Keratinocyte (primary cell): ENCODE measurements around the gene CIP2A. TPM values are rescaled to one million over a fixed set of nuclear protein-coding genes. Genes with fewer than 3 reads are reported as not detected.

Experiments
- DNase-seq: peaks from one replicate; pipeline ENCODE4 v3.0.0-alpha.2; 2011; ENCODE audit warnings: low read depth, missing footprints, low spot score
- FAIRE-seq: peaks from 2 replicates; lab custom pipeline; 2011; peaks lifted over from hg19 to GRCh38; lab: Jason Lieb, UNC
- H2AFZ ChIP-seq: 2 replicates; pipeline ENCODE4 v1.6.0; 2012; ENCODE audit warnings: low read length, control low read depth, inconsistent platforms; ENCODE audit not compliant: control insufficient read depth
- H3K27ac ChIP-seq: 2 replicates; pipeline ENCODE4 v1.5.1; 2011; ENCODE audit warnings: low read length; ENCODE audit not compliant: control insufficient read depth, insufficient read depth
- H3K27me3 ChIP-seq: 3 replicates; pipeline ENCODE4 v1.6.0; 2011; ENCODE audit warnings: low read length; ENCODE audit not compliant: control insufficient read depth, insufficient read depth; ENCODE audit errors: extremely low read depth
- H3K36me3 ChIP-seq, 2 experiments: 2 replicates in 1 of 2; 3 replicates in 1 of 2; pipeline ENCODE4 v1.5.1; 2011; ENCODE audit warnings: low read length in 2 of 2, mild to moderate bottlenecking in 1 of 2; ENCODE audit not compliant: control insufficient read depth in 2 of 2, insufficient read depth in 2 of 2; ENCODE audit errors: extremely low read depth in 1 of 2
- H3K4me1 ChIP-seq: 3 replicates; pipeline ENCODE4 v1.5.1; 2011; ENCODE audit warnings: low read length; ENCODE audit not compliant: control insufficient read depth, insufficient read depth; ENCODE audit errors: extremely low read depth
- H3K4me2 ChIP-seq: 3 replicates; pipeline ENCODE4 v1.6.0; 2011; ENCODE audit warnings: low read depth, low read length; ENCODE audit not compliant: control insufficient read depth, insufficient read depth; ENCODE audit errors: extremely low read depth
- H3K4me3 ChIP-seq, 3 experiments: fragments of 200-600 bp in 1 of 3; sonication (generic) in 1 of 3; 2 replicates in 2 of 3; 3 replicates in 1 of 3; pipeline ENCODE4 v1.5.1; 2011 to 2016; ENCODE audit warnings: low read length in 3 of 3, mild to moderate bottlenecking in 3 of 3, control low read depth in 2 of 3, inconsistent platforms in 1 of 3, low read depth in 1 of 3, mixed read lengths in 1 of 3, mixed run types in 1 of 3, moderate library complexity in 1 of 3; ENCODE audit not compliant: control insufficient read depth in 2 of 3, insufficient read depth in 2 of 3; ENCODE audit errors: extremely low read depth in 1 of 3
- H3K79me2 ChIP-seq: 2 replicates; pipeline ENCODE4 v1.6.0; 2012; ENCODE audit warnings: low read length; ENCODE audit not compliant: control insufficient read depth, insufficient read depth
- H3K9ac ChIP-seq: 3 replicates; pipeline ENCODE4 v1.6.0; 2011; ENCODE audit warnings: low read length; ENCODE audit not compliant: control insufficient read depth, insufficient read depth; ENCODE audit errors: extremely low read depth
- H3K9me1 ChIP-seq: 3 replicates; pipeline ENCODE4 v1.6.0; 2011; ENCODE audit warnings: low read length; ENCODE audit not compliant: control insufficient read depth, insufficient read depth; ENCODE audit errors: extremely low read depth
- H3K9me3 ChIP-seq: 2 replicates; pipeline ENCODE4 v1.5.1; 2012; ENCODE audit warnings: low read depth, low read length; ENCODE audit not compliant: control insufficient read depth
- H4K20me1 ChIP-seq: 3 replicates; pipeline ENCODE4 v1.6.0; 2011; ENCODE audit warnings: low read length; ENCODE audit not compliant: control insufficient read depth, insufficient read depth; ENCODE audit errors: extremely low read depth
- CTCF ChIP-seq, 3 experiments: IDR thresholded peaks in 1 of 3; conservative IDR thresholded peaks in 1 of 3; optimal IDR thresholded peaks in 1 of 3; 2 replicates in 2 of 3; 3 replicates in 1 of 3; pipeline versions ENCODE3 to v1.5.1; 2011; ENCODE audit warnings: low read length in 3 of 3, mild to moderate bottlenecking in 3 of 3, moderate library complexity in 2 of 3, control low read depth in 1 of 3, inconsistent platforms in 1 of 3; ENCODE audit not compliant: insufficient read depth in 2 of 3; ENCODE audit errors: extremely low read depth in 1 of 3
- EZH2 ChIP-seq: IDR thresholded peaks from one replicate; pipeline ENCODE4 v1.6.1; 2012; ENCODE audit warnings: inconsistent platforms, mild to moderate bottlenecking, low read length, moderate library complexity
- dilution Hi-C: fragments of 300-500 bp; cut with MboI; formaldehyde crosslinking; loops from one replicate; pipeline ENCODE4 v1.7.0; 2020; ENCODE audit warnings: low sequenced_read_pairs; ENCODE audit not compliant: extremely low pct_ligation_motif_present
- polyA plus RNA-seq, 5 experiments: library from polyadenylated mRNA; depleted of rRNA in 3 of 5; stranded (reverse) in 3 of 5; stranded (forward) in 1 of 5; unstranded in 1 of 5; fragments of >200 nt; gene quantifications; 1 replicate in 1 of 5; 2 replicates in 3 of 5; 3 replicates in 1 of 5; pipeline versions ENCODE4 v1.2.1 to v1.2.3, GENCODE V29; 2011 to 2012; ENCODE audit warnings: missing spikeins in 2 of 5, low read depth in 1 of 5, low replicate concordance in 1 of 5

CIP2A gene
- polyA plus RNA-seq, 1 donor (not counting 4 experiments of a cell fraction or from before 2014, with no cell fraction given) = 9.9 TPM

DNA sequence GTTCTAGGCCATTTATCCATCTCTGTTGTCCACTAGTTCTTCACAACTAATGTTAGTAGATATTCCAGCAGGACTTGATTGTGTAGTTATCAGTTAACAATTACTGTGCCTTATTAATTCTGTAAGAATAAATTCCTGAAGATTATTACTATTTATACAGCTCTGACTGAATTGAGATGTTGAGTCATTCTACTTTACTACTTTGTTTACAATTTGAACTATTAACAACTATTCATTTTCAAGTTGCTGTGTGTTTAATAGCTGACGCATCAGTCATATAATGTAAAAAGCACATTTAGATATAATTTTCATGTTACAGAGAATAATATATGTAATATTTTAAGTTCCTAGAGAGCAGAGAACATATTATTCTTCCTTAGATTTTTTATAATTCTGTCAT lies 21.4 kb upstream of the CIP2A start:
- Histone ChIP-seq H3K9ac (no peak overlapping the region), H3K9me3 (no peaks in the 10 kb centered on the region), H3K27me3 (no peaks in the 10 kb centered on the region), H3K36me3 (no peaks in the 10 kb centered on the region), H4K20me1 (no peaks in the 10 kb centered on the region), H3K9me1 (no peaks in the 10 kb centered on the region), H2AFZ (no peak overlapping the region), H3K27ac (no peak overlapping the region), H3K4me3 (no peak overlapping the region), H3K4me1 (no peaks in the 10 kb centered on the region), H3K79me2 (no peaks in the 10 kb centered on the region), H3K4me2 (no peak overlapping the region)
- DNase-seq = no peak
- TF ChIP-seq EZH2 (no peak), CTCF (optimal IDR thresholded peaks at IDR 0.05 in 1 of 3, IDR thresholded peaks at IDR 0.05 in 1 of 3, conservative IDR thresholded peaks at IDR 0.05 in 1 of 3; ENCODE audit: extremely low read depth in 1 of 3, insufficient read depth in 2 of 3, low read length in 3 of 3) (no peak)
- FAIRE-seq = no peak
- dilution Hi-C loops = no loop called here

- H3K9ac ChIP-seq = no peak overlapping the region
- DNase-seq (no peak), FAIRE-seq (no peak)
- no peak overlapping the region for H3K27ac ChIP-seq
- no peaks in the 10 kb centered on the region for H3K36me3 ChIP-seq
- H3K4me1 ChIP-seq = peaks cover 3% of the 10 kb centered on the region
- dilution Hi-C loops = no loop called here
- H3K79me2 ChIP-seq = no peaks in the 10 kb centered on the region
- H3K9me3 ChIP-seq = no peaks in the 10 kb centered on the region
- TF ChIP-seq CTCF (optimal IDR thresholded peaks at IDR 0.05 in 1 of 3, IDR thresholded peaks at IDR 0.05 in 1 of 3, conservative IDR thresholded peaks at IDR 0.05 in 1 of 3; ENCODE audit: extremely low read depth in 1 of 3, insufficient read depth in 2 of 3, low read length in 3 of 3) (no peak), EZH2 (no peak)
- H3K4me3 ChIP-seq = no peak overlapping the region
- no peaks in the 10 kb centered on the region for H4K20me1 ChIP-seq
- H3K4me2 ChIP-seq = no peak overlapping the region
- H3K27me3 ChIP-seq = no peaks in the 10 kb centered on the region
- no peak overlapping the region for H2AFZ ChIP-seq
- H3K9me1 ChIP-seq = no peaks in the 10 kb centered on the region
These were observed 19.5 kb upstream of the CIP2A start for GRCh38 chr3:108608750-108609149.
